HG02943 (cell line): ENCODE measurements around the gene MICU2.

Source experiments
- ATAC-seq: cut with Tn5 transposase; IDR thresholded peaks from one replicate; pipeline ENCODE4 v1.9.1; 2021; ENCODE audit warnings: mild to moderate bottlenecking, low read depth, moderate library complexity; ENCODE audit not compliant: unreplicated experiment

Gene MICU2

DNA sequence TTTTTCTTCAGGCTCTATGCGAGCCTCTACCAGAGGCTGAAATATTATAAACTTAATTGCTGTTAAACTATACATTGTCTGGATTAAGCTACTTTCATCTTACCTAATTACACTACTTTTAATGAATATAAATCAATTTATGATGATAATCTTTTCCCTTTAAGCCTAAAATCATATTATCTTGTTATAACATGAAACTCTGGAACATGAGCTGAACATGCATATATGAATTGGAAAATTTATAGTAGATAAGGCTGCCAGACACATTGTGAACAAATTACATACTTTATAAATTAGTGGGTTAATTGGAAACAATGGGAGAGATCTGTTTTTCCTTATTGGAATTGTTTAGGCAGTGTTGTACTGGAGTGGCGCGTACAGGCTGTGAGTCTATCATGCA is 99.6 kb downstream of the MICU2 start:
- ATAC-seq: no peak

DNA sequence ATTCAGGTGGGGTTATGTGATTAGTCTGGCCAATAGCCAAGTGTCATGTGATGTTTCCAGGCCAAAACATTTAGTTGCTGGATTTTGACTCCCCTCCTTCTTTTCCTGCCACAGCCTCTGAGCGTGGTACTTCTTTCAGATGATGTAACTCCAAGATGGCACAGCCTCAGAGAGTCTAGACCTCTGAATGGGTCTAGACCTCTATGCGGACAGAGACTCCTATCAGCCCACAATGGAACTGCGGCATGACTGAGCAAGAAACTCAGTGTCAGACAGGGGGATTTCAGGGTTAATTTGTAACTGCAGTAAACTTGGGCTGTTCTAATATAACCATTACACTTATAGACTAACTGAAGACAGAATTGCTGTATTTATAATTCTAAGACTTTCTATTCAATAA is 102.3 kb downstream of the MICU2 start:
- no peak for ATAC-seq

GRCh38 chr13:21486322-21486721 is 117.6 kb downstream of the MICU2 start:
- ATAC-seq: no peak

- no peak for ATAC-seq
These were observed 120.2 kb downstream of the MICU2 start for GRCh38 chr13:21483748-21484147.

GRCh38 chr13:21481359-21481758 is 122.6 kb downstream of the MICU2 start:
- no peak for ATAC-seq

GRCh38 chr13:21478881-21479808 is 124.8 kb downstream of the MICU2 start:
- no peak for ATAC-seq

DNA sequence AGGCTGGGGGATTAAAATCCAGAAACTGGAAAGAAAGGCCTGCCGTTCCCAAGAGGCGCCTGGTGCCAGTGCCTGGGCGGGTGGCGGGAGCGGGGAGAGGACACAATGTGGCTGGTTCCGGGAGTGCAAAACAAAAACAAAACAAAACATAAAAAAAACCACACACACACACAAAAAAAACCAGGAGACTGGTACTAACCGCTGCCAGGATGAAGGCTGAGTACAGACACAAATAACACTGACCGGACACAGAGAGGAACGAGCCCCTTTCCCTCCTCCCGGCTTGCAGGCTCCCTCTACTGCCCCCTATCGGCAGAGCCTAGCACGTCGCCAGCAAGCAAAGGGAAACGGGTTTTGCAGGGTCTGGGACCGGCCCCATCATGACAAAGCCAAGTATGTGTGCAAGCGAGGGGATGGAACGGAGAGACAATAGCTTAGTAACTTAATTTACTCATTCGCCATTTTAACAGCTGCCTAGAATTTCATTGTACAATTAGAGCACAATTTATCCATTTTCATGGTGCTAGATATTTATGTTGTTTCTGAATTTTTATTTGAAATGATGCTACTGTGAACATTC is 127.0 kb downstream of the MICU2 start:
- ATAC-seq: peak; percentile 86

GRCh38 chr13:21475115-21475514 is 128.9 kb downstream of the MICU2 start:
- no peak for ATAC-seq

- no peak for ATAC-seq
These were observed 133.2 kb downstream of the MICU2 start for GRCh38 chr13:21470785-21471184.

GRCh38 chr13:21466527-21466926 is 137.4 kb downstream of the MICU2 start:
- no peak for ATAC-seq

- no peak for ATAC-seq
These were observed 138.2 kb downstream of the MICU2 start for GRCh38 chr13:21465710-21466160.

GRCh38 chr13:21463424-21463823 is 140.5 kb downstream of the MICU2 start:
- no peak for ATAC-seq

DNA sequence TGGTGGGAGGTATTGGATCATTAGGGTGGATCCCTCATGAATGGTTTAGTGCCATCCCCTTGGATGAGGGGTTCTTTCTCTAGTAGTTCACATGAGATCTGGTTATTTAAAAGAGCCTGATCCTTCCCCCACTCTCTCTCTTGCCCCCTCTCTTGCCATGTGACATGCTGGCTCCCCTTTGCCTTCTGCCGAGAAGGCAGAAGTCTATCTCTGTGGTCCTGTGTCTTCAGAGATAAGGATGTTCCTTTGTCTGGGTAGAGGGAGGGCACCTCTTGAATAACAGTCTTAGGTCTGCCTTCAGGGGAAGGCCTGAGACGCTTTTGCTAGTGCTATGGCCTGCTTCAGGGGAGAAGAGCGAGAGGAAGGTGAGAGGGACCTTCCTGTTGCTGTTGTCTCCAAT is 142.8 kb downstream of the MICU2 start:
- ATAC-seq: no peak

DNA sequence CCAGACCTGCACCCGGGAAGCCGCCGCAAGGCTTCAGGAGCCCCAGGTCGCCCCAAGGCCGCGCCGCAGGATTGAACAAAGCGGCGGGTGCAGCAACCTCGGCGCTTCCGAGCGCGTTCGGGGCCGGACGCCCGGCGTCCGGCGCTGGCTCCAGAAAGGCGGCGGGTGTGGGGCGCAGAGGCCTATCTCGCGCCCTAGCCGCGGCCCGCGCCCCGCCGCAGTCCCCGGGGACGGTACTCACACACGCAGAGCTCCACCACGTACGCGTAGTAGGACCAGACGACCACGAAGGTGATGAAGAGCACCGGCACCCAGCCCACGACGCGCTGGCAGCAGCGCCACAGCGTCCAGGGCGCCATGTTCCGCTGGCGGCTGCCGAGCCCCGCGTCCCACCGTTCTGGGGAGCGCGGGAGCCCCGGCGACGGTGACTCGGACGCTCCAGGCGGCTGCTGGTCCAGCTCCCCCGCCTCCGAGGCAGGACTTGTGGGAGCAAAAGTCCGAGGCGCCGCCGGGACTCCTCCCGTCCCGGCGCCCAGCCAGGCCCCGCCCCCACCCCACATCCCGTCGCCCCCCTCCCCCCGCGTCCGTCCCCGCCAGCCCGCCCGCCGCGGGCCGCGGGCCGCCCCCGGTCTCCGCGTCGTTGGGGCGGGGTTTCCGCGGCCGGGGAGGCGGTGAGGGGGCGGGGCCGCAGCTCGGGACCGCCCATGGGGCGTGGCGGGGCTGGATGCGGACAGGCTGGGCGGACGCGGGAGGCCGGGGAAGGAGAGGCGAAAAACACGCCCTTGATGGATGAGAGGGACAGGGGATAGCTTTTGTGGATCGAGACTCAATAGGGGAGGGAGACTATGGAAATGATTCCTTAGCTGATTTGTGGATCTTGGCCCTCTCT is 144.9 kb downstream of the MICU2 start, which contains the start of gene ZDHHC20:
Gene ZDHHC20 (minus strand): TSS at position 491 of the 889 bp plus-strand sequence. CDS start 132 bp downstream, at position 359.
- peak; percentile 80 for ATAC-seq

DNA sequence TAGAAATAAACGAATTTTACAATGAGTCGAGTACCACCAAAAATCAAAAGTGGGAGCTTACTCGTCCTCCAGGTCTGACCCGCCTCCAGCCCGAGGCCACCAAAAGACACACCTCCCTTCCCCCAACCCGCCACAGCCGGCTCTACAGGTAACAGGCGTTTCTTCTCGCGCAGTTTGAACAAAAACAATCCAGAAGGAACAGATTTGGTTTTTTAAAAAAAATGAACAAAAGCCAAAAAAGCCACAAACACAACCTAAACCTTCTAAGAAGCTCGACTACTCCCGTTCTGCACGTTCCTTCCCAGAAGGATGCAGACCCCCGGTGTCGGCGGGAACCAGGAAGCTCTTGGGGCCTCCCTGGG is 145.5 kb downstream of the MICU2 start:
- peak; percentile 37 for ATAC-seq

DNA sequence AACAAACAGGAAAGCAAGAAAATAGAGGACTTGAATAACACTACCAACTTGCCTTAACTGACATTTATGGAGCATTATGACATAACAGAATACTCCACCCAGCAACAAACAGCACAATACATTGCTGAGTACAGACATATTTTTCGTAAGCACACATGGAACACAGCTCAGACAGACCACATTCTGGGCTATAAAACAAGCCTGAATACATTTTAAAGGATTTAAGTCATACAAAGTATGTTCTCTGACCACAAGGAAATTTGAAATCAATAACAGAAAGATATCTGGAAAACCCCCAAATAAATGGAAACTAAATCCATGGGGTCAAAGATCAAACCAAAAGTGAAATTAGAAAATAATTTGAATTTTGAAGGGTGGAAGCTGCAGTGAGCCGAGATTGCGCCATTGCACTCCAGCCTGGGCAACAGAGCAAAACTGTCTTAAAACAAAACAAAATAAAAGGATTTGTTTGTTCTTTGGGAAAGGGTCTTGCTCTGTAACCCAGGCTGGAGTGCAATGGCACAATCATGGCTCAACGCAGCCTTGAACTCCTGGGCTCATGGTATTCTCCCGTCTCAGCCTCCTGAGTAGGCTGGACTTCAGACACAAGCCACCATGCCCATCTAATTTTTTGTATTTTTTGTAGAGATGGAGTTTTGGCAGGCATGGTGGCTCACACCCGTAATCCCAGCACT is 150.4 kb downstream of the MICU2 start:
- no peak for ATAC-seq

DNA sequence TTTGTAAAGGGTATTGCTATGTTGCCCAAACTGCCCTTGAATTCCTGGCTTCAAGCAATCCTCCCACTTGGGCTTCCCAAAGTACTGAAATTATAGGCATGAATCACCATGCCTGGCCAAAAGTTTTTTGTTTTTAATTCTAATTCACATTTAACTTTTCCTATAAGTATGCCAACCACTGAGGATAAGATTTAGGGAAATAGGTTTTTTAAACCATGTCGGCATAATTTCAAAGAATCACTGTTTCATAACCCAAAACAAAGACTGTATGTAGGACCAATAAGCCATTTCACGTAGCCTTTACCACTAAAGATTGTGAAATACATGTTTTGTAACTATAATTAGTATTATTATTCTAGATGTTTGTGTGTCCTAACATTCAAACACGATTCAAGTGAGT is 153.0 kb downstream of the MICU2 start:
- no peak for ATAC-seq

- ATAC-seq: no peak
These were observed 157.3 kb downstream of the MICU2 start for GRCh38 chr13:21446656-21447055.

GRCh38 chr13:21445759-21446158 is 158.2 kb downstream of the MICU2 start:
- no peak for ATAC-seq

DNA sequence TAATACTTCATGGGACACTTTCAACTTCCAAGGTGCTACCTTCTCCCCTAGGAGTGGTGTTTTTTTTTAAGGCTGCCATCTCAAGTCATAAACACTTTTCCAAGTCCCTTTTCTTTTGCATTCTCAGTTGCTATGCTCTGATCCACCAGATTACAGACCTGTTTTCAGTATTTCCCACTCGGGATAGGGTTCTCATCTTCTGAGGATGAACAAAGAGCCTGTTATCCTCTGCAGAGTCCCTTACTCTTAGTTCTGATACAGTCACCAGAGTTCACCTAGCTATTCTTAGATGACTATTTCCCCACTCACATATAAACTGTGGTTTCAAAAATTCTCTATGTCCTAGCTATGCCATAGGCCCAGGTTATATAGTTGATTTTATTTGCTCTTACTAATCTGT is 160.8 kb downstream of the MICU2 start:
- ATAC-seq: no peak
